Measurements from ENCODE around the gene SLC5A1.

- TF ChIP-seq POLR2A (IDR thresholded peaks at IDR 0.05) (no peak), CTCF (IDR thresholded peaks at IDR 0.05) (no peak)
Measured at GRCh38 chr22:32021716-32022115, 21.3 kb upstream of the SLC5A1 start.
